GM23338 (cell line): ENCODE results near the gene RSRC1.

Experiments
- EZH2 ChIP-seq: fragments of 200-600 bp; sonication (generic); IDR thresholded peaks from one replicate; pipeline ENCODE4 v1.8.0; 2017; ENCODE audit warnings: antibody characterized with exemption, mild to moderate bottlenecking, low read depth; ENCODE audit not compliant: unreplicated experiment
- POLR2AphosphoS5 ChIP-seq: IDR thresholded peaks from 2 replicates; pipeline ENCODE4 v1.6.1; 2016; ENCODE audit warnings: antibody characterized with exemption, low read depth
- ZNF462 ChIP-seq: fragments of 250-450 bp; sonication (Bioruptor Pico); IDR thresholded peaks from 2 replicates; pipeline ENCODE4 v1.5.0; 2020; ENCODE audit warnings: mild to moderate bottlenecking, moderate library complexity
- TF ChIP-seq, protein P1 (sequence below), 2 experiments: fragments of 200-600 bp in 1 of 2; sonication (generic) in 1 of 2; conservative IDR thresholded peaks; 2 replicates each; pipeline versions ENCODE4 v1.5.1 to v1.6.1; 2016 to 2017; ENCODE audit warnings: antibody characterized with exemption in 2 of 2, low read depth in 2 of 2, mild to moderate bottlenecking in 2 of 2, moderate library complexity in 1 of 2

GRCh38 chr3:158233791-158234190, 123.9 kb downstream of the RSRC1 start:
- TF ChIP-seq, protein P1, sequence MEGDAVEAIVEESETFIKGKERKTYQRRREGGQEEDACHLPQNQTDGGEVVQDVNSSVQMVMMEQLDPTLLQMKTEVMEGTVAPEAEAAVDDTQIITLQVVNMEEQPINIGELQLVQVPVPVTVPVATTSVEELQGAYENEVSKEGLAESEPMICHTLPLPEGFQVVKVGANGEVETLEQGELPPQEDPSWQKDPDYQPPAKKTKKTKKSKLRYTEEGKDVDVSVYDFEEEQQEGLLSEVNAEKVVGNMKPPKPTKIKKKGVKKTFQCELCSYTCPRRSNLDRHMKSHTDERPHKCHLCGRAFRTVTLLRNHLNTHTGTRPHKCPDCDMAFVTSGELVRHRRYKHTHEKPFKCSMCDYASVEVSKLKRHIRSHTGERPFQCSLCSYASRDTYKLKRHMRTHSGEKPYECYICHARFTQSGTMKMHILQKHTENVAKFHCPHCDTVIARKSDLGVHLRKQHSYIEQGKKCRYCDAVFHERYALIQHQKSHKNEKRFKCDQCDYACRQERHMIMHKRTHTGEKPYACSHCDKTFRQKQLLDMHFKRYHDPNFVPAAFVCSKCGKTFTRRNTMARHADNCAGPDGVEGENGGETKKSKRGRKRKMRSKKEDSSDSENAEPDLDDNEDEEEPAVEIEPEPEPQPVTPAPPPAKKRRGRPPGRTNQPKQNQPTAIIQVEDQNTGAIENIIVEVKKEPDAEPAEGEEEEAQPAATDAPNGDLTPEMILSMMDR (conservative IDR thresholded peaks at IDR 0.05; ENCODE audit: low read depth in 2 of 2), result no peak
- TF ChIP-seq EZH2, result no peak
- no peak for TF ChIP-seq ZNF462 (CRISPR knock-in tag)
- TF ChIP-seq POLR2AphosphoS5, result no peak
